Skeletal muscle satellite cell (primary cell): ENCODE data around the gene MFRP. TPM values are rescaled to one million over a fixed set of nuclear protein-coding genes. Genes with fewer than 3 reads are reported as not detected.

ENCODE experiments used
- small RNA-seq: library from RNA; depleted of rRNA; stranded (forward); fragments of <200 nt; gene quantifications from one replicate; pipeline ENCODE3, GENCODE V24; 2012

Gene MFRP

Small RNA genes within 50 kb of the gene (small RNA-seq; reads per million reads assigned to genes)
- not detected for gene RF01225
- gene RNU6-262P, result not detected
